HG02973 (cell line): ENCODE results near the gene CTXN1.

Experiments used
- ATAC-seq: cut with Tn5 transposase; IDR thresholded peaks from one replicate; pipeline ENCODE4 v1.9.1; 2021; ENCODE audit warnings: moderate library complexity; ENCODE audit not compliant: unreplicated experiment

The CTXN1 gene

DNA sequence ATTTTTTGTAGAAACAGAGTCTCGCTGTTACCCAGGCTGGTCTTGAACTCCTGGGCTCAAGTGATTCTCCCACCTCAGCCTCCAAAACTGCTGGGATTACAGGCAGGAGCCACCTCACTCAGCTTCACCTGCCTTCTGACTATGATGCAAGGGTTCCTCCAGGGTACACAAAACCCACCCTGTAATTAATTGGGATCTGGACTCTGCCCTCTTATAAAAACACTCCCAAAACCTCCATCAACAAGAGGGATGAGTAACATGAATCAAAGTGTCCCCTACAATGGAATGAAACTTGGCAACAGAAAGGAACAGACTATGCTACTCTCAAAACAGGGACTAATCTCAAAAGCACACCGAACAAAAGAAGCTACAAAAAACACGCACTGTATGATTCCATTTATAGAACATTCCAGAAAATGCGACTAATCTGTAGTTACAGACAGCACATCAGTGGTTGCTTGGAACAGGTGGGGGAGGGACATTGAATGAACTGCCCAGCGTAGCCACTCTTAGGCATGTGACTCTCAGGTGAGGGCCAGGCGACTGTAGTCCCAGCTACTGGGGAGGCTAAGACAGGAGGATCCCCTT lies 48.6 kb downstream of the CTXN1 start:
- no peak for ATAC-seq

DNA sequence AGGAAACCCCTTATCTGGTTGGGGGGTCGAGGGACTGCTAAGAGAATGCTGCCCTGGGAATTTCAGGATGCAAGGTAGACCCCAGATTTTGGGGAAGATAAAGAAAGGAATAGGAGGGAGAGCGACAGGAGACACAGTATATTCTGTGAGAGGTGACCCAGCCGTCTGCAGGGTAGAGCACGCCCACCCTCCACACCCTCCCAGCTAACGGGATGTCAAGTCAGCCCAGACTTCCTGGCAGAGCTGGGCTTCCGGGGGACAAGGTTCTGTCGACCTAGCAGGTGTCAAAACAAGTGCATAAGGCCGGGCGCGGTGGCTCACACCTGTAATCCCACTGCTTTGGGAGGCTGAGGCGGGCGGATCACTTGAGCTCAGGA lies 51.0 kb downstream of the CTXN1 start:
- no peak for ATAC-seq
